ENCODE measurements around the gene TMSB15C. TPM values are rescaled to one million over a fixed set of nuclear protein-coding genes. Genes with fewer than 3 reads are reported as not detected.
"Not testable (repeated sequence)": the region's sequence is repeated elsewhere in the genome, so short reads cannot be mapped to it uniquely, and the experiment has no call there.

The TMSB15C gene
- 1 to 10 TPM; 5.1 to 5.4 TPM for total RNA-seq

DNA sequence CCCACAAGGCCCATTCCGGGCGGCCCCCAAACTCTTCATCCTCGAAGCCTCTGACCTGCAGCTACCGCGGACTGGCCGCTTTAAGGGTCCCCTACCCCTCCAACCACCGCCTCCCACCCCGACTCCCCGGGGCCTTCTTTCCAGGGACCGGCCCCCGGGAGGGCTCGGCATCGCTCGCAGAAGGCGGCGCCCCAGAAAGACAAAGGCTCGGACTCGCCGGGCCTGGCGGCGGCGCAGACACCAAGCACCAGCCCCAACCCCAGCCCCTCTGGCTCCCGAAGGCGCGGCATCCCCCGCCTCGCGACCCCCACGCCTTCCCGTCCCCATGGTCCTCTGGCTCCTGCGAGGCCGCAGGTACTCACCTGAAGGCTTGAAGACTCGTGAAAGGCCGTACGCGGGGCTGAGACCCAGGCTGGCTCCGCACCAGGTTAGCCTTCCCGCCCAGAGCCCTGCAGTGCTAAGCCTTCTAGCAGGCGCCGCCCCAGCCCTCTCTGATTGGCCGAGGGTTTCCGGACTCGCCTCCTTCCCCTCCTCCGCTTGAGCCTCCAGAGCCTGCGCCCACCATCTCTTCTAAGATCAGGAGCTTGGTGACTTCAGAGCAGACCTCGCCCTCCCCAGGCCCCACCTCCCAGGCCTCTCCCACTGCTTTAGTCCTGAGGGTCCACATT, at the start of gene TMSB15C:
TSS of gene TMSB15C (minus strand) at position 459 of the 668 bp plus-strand sequence.
- H3K36me3 Mint-ChIP-seq (ENCODE audit: low read depth); H3K27ac Mint-ChIP-seq; H3K4me3 Mint-ChIP-seq; H3K27me3 Mint-ChIP-seq; H3K4me1 Mint-ChIP-seq; H3K9me3 Mint-ChIP-seq: not testable (repeated sequence)
- peak; percentile 99 for ATAC-seq (replicated peaks)

- peak overlapping the region; percentile 73 for H3K27ac Mint-ChIP-seq
These were observed 46.8 kb upstream of the TMSB15C start for GRCh38 chrX:104122829-104123228.

GRCh38 chrX:104118765-104119164, 42.7 kb upstream of the TMSB15C start:
- Mint-ChIP-seq H3K4me3 (no peak overlapping the region), H3K27ac (no peak overlapping the region), H3K4me1 (peaks cover 11% of the 10 kb centered on the region), H3K36me3 (ENCODE audit: low read depth) (no peaks in the 10 kb centered on the region), H3K9me3 (no peaks in the 10 kb centered on the region), H3K27me3 (no peaks in the 10 kb centered on the region)
- no peak for ATAC-seq (replicated peaks)

More at GRCh38 chrX:104122829-104123228, 46.8 kb upstream of the TMSB15C start:
- Mint-ChIP-seq H3K4me1 (peaks cover 6% of the 10 kb centered on the region), H3K4me3 (peak overlapping the region; percentile 30), H3K27me3 (no peaks in the 10 kb centered on the region), H3K36me3 (ENCODE audit: low read depth) (peaks cover 20% of the 10 kb centered on the region), H3K9me3 (no peaks in the 10 kb centered on the region)
- peak; percentile 89 for ATAC-seq (replicated peaks)

- Mint-ChIP-seq H3K4me3 (peak overlapping the region; percentile 16), H3K27me3 (no peaks in the 10 kb centered on the region), H3K36me3 (ENCODE audit: low read depth) (no peaks in the 10 kb centered on the region), H3K27ac (peak overlapping the region; percentile 31), H3K4me1 (peaks cover 11% of the 10 kb centered on the region), H3K9me3 (no peaks in the 10 kb centered on the region)
- ATAC-seq (replicated peaks) = peak; percentile 72
These were observed 41.7 kb upstream of the TMSB15C start for GRCh38 chrX:104117759-104118158.

- Mint-ChIP-seq H3K27me3 (no peaks in the 10 kb centered on the region), H3K9me3 (no peaks in the 10 kb centered on the region), H3K4me1 (peaks cover 16% of the 10 kb centered on the region), H3K4me3 (peak overlapping the region; percentile 80), H3K36me3 (ENCODE audit: low read depth) (no peaks in the 10 kb centered on the region), H3K27ac (peak overlapping the region; percentile 41)
- peak; percentile 60 for ATAC-seq (replicated peaks)
These were observed 37.4 kb upstream of the TMSB15C start for GRCh38 chrX:104113222-104113965.

- Mint-ChIP-seq H3K9me3 (no peaks in the 10 kb centered on the region), H3K36me3 (ENCODE audit: low read depth) (no peaks in the 10 kb centered on the region), H3K4me1 (peaks cover 7% of the 10 kb centered on the region), H3K4me3 (peak within 1 kb of the TSS; percentile 80), H3K27me3 (no peaks in the 10 kb centered on the region), H3K27ac (peak within 1 kb of the TSS; percentile 41)
- peak; percentile 70 for ATAC-seq (replicated peaks)
These were observed 36.4 kb upstream of the TMSB15C start, which contains the start of gene ZCCHC18 for GRCh38 chrX:104112326-104112951. Gene ZCCHC18 (plus strand): TSS chrX:104112523. CDS start chrX:104114112, 1,589 bp downstream.

DNA sequence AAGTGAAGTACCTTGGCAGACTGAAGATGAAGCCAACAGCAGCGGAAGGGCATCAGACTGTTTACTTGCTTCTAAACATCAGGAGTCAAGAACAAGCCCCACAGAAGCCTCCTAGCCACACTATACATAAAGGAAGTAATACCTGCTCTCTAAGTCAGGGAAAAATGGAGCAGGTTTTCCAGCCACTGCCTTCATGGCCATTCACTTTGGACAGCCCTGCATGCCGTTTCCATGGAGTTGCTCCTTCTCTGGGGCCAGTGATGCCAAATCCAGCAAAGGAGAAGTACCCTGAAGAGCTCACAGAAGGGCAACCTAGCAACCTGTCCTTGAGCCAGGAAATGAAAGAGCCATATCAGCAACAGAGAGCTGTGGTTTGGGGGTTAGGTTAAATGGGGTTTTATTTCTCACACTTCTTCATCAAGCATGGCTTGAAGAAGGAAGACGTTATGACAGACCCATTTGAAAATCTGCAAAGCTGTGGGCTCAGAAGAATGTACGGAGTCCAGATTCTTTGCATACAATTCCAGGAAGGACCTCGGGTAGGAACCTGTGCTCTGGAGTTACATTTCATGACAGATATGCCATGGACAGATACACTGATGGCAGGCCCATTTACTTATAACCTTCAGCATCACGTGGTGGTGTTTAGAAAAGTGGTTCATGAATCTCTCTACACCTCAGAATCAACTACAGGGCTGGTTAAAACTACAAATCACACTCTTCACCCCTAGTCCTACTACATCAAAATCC, 34.6 kb upstream of the TMSB15C start:
- not testable (repeated sequence) for H3K27me3 Mint-ChIP-seq; H3K36me3 Mint-ChIP-seq (ENCODE audit: low read depth); H3K9me3 Mint-ChIP-seq; H3K4me1 Mint-ChIP-seq
- ATAC-seq (replicated peaks) = peak; percentile 58
- Mint-ChIP-seq H3K4me3 (peak overlapping the region; percentile 80), H3K27ac (peak overlapping the region; percentile 54)

GRCh38 chrX:104108955-104109354, 32.9 kb upstream of the TMSB15C start:
- H3K27ac Mint-ChIP-seq = no peak overlapping the region
- H3K36me3 Mint-ChIP-seq (ENCODE audit: low read depth) = no peaks in the 10 kb centered on the region
- no peaks in the 10 kb centered on the region for H3K27me3 Mint-ChIP-seq
- no peak overlapping the region for H3K4me3 Mint-ChIP-seq
- H3K9me3 Mint-ChIP-seq = no peaks in the 10 kb centered on the region
- H3K4me1 Mint-ChIP-seq = peaks cover 5% of the 10 kb centered on the region
- peak; percentile 28 for ATAC-seq (replicated peaks)

DNA sequence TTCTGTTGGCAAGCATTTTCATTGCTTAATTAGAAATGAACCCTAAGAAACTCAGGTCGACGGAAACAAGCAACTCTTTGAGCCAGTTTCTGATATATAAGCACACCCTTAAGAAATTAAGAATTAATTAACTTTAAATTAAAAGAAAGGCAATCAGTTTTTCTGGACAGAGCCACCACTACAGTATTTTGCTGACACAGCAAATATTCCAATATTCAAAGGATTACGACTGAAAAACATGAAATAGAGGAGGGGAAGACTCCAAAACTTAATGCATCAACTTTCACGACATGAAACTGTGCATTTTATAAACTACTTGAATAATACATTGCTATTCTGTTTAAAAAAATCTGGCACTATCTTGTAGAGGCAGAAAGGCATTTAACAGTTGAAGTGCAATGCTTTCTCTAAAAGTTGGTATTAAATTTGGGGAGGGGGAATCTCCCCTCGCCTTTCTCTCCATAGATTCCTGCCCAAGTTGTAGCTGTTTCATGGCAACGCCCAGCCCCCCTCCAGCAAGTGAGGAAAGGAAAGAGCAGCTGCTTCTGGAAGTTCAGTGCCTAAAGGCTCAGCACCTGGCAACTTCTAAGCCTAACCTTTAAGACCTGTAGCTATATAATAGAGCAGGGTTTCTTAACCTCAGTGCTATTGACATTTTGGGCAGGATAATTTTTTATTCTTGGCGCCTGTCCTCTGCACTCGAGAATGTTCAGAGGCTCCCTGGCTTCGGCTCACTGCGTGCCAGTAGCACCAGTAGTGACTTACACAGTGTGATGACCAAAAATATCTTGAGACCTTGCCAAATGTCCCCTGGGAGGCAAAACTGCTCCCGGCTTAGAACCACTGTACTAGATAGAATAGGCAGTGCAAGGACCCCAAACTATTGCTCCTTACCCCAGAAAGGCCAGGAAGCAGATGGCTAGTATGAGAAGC, 29.6 kb upstream of the TMSB15C start:
- H3K27ac Mint-ChIP-seq = no peak overlapping the region
- ATAC-seq (replicated peaks) = no peak
- no peaks in the 10 kb centered on the region for H3K9me3 Mint-ChIP-seq
- no peaks in the 10 kb centered on the region for H3K27me3 Mint-ChIP-seq
- H3K36me3 Mint-ChIP-seq (ENCODE audit: low read depth) = no peaks in the 10 kb centered on the region
- peaks cover 5% of the 10 kb centered on the region for H3K4me1 Mint-ChIP-seq
- H3K4me3 Mint-ChIP-seq = no peak overlapping the region

- Mint-ChIP-seq H3K27ac (no peak overlapping the region), H3K9me3 (no peaks in the 10 kb centered on the region), H3K4me3 (no peak overlapping the region), H3K27me3 (no peaks in the 10 kb centered on the region), H3K4me1 (peaks cover 5% of the 10 kb centered on the region), H3K36me3 (ENCODE audit: low read depth) (no peaks in the 10 kb centered on the region)
- ATAC-seq (replicated peaks) = no peak
These were observed 28.6 kb upstream of the TMSB15C start for GRCh38 chrX:104104676-104105075.

- Mint-ChIP-seq H3K27me3 (no peaks in the 10 kb centered on the region), H3K27ac (no peak overlapping the region), H3K4me1 (no peaks in the 10 kb centered on the region), H3K36me3 (ENCODE audit: low read depth) (no peaks in the 10 kb centered on the region), H3K4me3 (no peak overlapping the region), H3K9me3 (no peaks in the 10 kb centered on the region)
- ATAC-seq (replicated peaks) = no peak
These were observed 22.9 kb upstream of the TMSB15C start for GRCh38 chrX:104098919-104099318.

DNA sequence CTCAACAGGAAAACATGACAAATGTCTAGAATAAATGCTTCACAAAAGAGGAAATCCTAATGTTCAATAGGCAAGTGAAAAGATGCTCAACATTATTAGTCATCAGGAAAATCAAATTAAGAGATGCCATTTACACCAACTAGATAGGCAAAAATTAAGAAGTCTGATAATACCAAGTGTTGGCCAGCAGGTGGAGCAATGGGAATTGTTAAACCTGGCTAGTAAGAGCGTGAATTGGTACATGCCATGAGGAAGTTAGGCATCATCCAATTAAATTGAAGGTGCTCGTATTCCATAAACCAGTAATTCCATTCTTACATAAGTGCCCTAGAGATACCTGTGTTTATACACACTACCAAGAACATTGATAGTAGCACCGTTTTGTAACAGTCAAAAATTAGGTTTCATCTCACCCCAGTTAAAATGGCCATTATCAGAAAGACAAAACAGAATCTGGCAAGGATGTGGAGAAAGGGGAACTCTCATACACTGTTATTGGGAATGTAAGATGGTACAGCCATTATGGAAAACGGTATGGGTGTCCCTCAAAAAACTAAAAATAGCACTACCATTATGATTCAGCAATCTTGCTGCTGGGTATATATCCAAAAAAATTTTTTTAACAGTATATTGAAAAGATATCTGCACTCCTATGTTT, 22.2 kb upstream of the TMSB15C start:
- Mint-ChIP-seq H3K27me3 (no peaks in the 10 kb centered on the region), H3K4me1 (no peaks in the 10 kb centered on the region), H3K27ac (no peak overlapping the region), H3K4me3 (peak overlapping the region; percentile 14), H3K36me3 (ENCODE audit: low read depth) (no peaks in the 10 kb centered on the region), H3K9me3 (no peaks in the 10 kb centered on the region)
- ATAC-seq (replicated peaks) = peak; percentile 43

DNA sequence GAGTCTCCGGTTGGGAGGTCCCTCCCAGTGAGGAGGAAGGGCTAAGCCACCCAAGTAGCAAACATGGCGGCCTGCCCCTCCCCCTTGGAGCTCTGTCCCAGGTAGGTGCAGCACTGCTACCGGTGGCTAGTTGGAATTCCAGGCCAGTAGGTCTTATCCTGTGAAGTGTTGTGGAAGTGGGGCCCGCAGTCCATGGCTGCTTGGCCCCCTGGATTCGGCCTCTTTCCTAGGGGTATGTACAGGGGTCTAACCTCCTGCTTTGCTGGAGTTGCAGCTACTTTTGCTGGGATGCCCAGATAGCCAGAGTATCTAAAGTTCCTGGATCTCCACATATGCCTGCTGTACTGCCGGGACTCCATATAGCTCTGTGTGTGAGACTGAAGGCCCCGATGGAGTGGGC, 9.9 kb upstream of the TMSB15C start:
- H3K4me1 Mint-ChIP-seq = no peaks in the 10 kb centered on the region
- ATAC-seq (replicated peaks) = no peak

More for the DNA sequence above, 9.9 kb upstream of the TMSB15C start:
- H3K27ac Mint-ChIP-seq = no peak overlapping the region
- no peaks in the 10 kb centered on the region for H3K9me3 Mint-ChIP-seq
- H3K36me3 Mint-ChIP-seq (ENCODE audit: low read depth) = no peaks in the 10 kb centered on the region
- peaks cover 4% of the 10 kb centered on the region for H3K27me3 Mint-ChIP-seq
- H3K4me3 Mint-ChIP-seq = no peak overlapping the region
